HG02884 (cell line): Measurements from ENCODE around the gene DDN.

Source experiments
- ATAC-seq: cut with Tn5 transposase; IDR thresholded peaks from one replicate; pipeline ENCODE4 v1.9.1; 2021; ENCODE audit warnings: mild to moderate bottlenecking, moderate library complexity; ENCODE audit not compliant: unreplicated experiment

DDN gene

GRCh38 chr12:49032276-49032675, 33.1 kb upstream of the DDN start:
- ATAC-seq = no peak

- no peak for ATAC-seq
Observed at GRCh38 chr12:49031573-49032161, 32.5 kb upstream of the DDN start.

GRCh38 chr12:49030714-49031572, 31.8 kb upstream of the DDN start:
- no peak for ATAC-seq

- ATAC-seq = no peak
Observed at GRCh38 chr12:49030119-49030518, 30.9 kb upstream of the DDN start.

GRCh38 chr12:49028666-49029275, 29.6 kb upstream of the DDN start:
- no peak for ATAC-seq

DNA sequence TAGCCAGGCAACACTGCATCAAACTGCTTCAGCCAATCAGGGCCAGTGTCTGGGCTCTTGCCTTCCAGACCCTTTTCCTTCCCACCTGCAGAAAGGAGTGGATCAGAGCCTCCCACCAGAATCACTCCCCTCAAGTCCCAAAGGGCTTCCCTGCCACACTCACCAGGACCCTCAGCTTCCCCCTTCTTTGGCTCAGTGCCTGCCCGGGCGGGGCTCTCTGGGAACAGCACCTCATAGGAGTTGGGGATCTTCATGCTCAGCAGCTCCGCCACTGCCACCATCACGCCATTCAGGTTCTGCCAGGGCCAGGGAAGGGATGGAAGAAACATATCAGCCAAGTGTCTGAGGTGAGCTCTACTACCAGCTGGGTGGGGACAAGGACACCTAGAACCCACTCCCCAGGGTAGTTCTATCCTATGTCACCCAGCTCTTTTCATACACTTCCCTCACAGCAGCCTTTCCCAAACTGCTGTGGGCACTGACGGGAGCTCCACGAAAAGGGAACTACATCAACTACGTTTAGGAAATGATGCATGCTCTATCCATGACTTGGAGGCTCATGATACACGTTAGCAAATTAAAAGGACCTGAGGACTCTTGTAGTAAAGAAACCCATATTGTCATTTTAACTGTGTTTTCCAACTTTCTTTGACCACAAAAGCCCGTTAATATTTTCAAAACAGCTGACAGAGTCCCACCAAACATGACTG, 28.8 kb upstream of the DDN start:
- ATAC-seq = no peak

- ATAC-seq = no peak
Observed at GRCh38 chr12:49026678-49027480, 27.7 kb upstream of the DDN start.

DNA sequence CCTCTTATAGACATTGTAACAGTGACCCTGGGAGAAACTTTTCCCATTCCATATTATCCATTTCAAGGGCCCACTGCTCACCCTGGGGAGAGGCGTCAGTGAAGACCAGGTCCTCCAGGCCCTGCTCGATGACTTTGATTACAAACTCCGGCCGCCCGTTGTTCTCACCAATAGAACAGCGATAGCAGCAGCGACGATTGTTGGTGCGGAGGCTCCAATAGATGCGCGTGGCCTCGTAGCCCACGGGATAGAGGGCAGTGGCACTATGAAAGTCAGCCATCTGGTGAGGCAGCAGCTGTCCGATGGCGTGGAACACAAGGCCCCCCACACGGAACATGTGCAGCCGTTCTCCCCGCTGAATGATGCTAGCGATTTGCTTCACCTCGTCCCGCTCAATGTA, 26.9 kb upstream of the DDN start:
- ATAC-seq = no peak

- ATAC-seq = no peak
Observed at GRCh38 chr12:49025463-49025862, 26.3 kb upstream of the DDN start.

DNA sequence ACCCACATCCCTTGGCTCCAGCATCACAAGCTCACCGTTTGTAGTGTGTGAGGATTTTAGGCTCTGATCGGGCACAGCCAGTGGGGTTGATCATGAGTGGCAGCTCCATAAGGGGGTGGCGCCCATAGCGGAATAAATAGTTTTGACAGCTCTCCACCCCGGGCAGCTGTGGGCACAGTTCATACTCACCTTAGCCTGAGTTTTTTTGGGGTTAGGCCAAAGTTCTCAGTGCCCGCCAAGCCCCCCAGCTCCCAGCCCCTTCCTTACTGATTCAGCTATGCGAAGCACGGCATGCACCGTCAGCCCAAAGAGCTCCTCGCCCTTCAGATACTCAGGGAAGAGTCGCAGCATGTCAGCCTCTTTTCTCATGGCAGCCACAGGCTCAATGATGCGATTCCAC, 25.4 kb upstream of the DDN start:
- ATAC-seq = no peak

DNA sequence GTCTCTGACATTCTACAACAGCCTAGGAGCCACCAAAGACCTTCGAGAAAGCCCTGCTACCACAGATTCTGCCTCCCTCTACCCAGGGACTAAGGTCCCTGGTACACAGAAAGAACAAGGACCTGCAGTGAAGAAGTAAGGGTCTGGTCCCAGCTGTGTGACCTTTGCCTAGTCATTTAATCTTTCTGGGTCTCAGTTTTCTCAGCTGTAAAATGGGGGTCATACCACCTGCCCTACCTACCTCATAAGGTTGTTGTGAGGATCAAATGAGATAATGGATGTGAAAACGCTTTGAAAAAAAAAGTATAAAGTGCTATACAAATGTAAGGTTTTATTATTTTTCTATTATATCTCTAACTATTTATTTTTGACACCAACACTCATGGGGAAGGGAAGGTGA, 24.6 kb upstream of the DDN start:
- no peak for ATAC-seq

DNA sequence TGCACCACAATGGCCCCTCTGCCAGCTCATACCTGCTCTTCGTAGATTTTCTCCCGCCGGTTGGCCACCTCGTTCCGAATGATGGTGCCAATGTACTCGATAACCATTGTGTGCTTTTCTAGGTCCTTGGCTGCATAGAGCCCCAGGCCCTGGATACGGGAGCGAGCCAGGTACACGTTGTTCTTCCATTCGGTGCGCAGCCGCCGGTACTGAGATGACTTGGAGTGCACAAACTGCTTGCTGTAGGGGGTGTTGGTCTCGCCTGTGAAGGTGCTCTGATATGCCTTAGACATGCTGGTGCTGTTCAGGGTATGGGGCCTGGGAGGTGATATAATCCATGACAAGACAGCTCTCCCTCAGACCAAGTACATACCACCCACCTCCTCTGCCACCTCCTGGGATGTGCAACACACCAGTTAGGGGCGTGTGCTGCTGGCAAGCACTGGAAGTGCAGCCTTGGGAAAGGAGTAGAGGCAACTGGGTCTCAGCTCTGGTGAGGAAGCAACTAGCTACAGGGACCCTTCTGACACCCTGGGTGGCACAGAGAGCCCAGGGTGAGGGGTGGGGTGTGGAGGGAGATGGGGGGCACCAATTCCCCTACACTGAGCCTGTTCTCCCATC, 23.5 kb upstream of the DDN start:
- no peak for ATAC-seq

- ATAC-seq = no peak
Observed at GRCh38 chr12:49021292-49021915, 22.2 kb upstream of the DDN start.

GRCh38 chr12:49020441-49020840, 21.3 kb upstream of the DDN start:
- no peak for ATAC-seq

- ATAC-seq = no peak
Observed at GRCh38 chr12:49019443-49020324, 20.5 kb upstream of the DDN start.

DNA sequence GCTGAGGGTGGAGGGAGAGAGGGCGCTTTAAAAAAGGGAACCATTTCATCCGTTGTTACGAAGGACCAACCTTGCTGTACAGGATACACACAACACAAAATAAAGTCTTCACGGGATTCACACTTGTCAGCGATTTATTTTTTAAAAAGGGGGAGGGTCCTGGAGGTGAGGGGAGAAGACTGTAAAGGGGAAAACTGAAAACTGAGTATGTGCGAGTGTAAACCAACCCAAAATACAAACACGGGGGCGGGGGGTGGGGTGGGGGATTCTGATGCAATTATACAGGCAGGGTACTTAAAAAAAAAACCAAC, 19.9 kb upstream of the DDN start:
- ATAC-seq = no peak

- ATAC-seq = peak; percentile 80
Observed at GRCh38 chr12:49018261-49019119, 19.3 kb upstream of the DDN start, which contains the start of gene PRKAG1. Gene PRKAG1 (minus strand): TSS chr12:49018776. CDS start chr12:49018740, 36 bp downstream.

GRCh38 chr12:49017891-49018260, 18.7 kb upstream of the DDN start:
- peak; percentile 25 for ATAC-seq
